Right ventricle myocardium superior (tissue), 1 donor: Measurements from ENCODE around the gene BTNL2. TPM values are rescaled to one million over a fixed set of nuclear protein-coding genes. Genes with fewer than 3 reads are reported as not detected.
"Not testable (repeated sequence)": the region's sequence is repeated elsewhere in the genome, so short reads cannot be mapped to it uniquely, and the experiment has no call there.

Experiments
- ATAC-seq: fragments of 200-7000 bp; cut with Tn5 transposase; one replicate; pipeline ENCODE4 v1.9.1; 2020; ENCODE audit warnings: mild to moderate bottlenecking; ENCODE audit not compliant: poor library complexity
- DNase-seq: peaks from one replicate; pipeline ENCODE4 v3.0.0-alpha.2; 2020
- intact Hi-C: fragments of 100-400 bp; cut with DNase I; formaldehyde crosslinking; loops from one replicate; pipeline ENCODE4 v1.11.2; 2022
- long read RNA-seq: library from polyadenylated mRNA; unstranded; transcript quantifications from one replicate; pipeline ENCODE4 v2.0.0, GENCODE V29; 2021
- total RNA-seq: library from RNA; stranded (reverse); fragmentation: NEBNext Ultra II Directional; extraction: Animal tissue kit (Norgen Biotek cat#: 25700); gene quantifications from one replicate; pipeline ENCODE4 v1.2.1, GENCODE V29; 2021
- donor health status: DM: no; HTN: yes; CAD: no; lungs with severe emphysema.

BTNL2 gene, protein sequence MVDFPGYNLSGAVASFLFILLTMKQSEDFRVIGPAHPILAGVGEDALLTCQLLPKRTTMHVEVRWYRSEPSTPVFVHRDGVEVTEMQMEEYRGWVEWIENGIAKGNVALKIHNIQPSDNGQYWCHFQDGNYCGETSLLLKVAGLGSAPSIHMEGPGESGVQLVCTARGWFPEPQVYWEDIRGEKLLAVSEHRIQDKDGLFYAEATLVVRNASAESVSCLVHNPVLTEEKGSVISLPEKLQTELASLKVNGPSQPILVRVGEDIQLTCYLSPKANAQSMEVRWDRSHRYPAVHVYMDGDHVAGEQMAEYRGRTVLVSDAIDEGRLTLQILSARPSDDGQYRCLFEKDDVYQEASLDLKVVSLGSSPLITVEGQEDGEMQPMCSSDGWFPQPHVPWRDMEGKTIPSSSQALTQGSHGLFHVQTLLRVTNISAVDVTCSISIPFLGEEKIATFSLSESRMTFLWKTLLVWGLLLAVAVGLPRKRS
- total RNA-seq: not detected
- long read RNA-seq: 0 reads

DNA sequence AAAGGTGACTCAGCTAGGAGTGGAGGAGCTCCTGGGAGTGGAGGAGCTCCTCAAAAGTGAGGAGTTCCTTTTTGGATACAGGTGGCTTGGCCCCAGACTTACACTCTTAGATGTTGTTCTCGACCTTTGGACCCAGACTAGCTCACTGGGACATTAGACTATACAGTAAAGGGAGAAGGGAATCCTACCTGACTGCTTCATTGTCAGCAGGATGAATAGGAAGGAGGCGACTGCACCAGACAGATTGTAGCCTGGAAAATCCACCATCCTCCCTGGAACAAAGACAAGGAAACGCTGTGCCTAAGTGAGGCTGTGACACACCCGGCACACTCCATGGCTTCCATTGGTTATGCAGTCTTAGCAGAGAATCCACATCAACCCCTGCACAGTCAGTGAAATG is at the start of gene BTNL2:
Gene BTNL2, minus strand, starts transcription at position 325 of the 400 bp plus-strand sequence. Its CDS starts 58 bp downstream, at position 267.
- ATAC-seq: no peak
- intact Hi-C loops: loop anchor here (10.0 kb wide), 1 partner anchor 162 kb away; no protein-coding TSS in a partner anchor
- DNase-seq: no peak

GRCh38 chr6:32449088-32449736 is 42.2 kb upstream of the BTNL2 start:
- DNase-seq: no peak
- intact Hi-C loops: no loop called here
- no peak for ATAC-seq

DNA sequence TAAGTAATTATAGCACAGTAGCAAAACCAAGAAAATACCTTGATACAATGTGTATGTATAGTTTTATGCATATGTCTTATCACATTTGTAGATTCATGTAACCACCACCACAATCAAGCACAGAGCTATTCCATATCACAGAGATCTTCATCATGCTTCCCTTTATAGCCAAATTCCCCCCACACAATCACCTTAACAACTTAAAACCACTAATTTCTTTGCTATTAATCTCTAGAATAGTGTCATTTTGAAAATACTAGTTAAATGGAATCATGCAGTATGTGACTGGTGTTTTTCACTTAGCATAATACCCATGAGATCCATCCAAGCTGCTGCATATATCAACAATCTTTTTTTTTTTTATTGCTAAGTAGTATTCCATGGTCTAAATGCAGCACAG is 41.0 kb upstream of the BTNL2 start:
- DNase-seq (no peak), ATAC-seq (no peak)
- intact Hi-C loops: no loop called here

DNA sequence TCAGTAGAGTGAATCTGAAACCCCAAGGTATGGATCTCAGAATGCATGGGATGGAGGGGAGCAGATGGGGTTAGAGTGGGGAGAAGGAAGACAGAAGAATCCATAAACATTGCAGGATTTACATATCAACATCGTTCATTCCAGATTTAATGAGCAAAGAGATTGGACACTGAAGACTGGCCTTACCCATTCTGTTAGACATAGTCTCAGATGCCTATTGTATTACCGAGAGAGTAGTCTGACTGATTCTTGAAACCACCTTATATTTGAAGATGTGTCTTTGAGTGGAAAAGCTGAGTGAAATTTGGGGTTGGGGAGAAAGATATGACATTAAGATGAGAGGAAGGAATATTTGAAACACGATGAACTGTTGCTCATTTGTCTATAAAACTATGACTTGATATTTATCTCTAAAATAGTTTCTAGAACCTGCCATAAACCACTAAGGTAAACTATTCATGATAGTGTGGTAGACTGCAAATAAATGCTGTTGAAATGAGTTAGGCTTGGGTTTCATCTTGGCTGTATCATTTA is 38.4 kb upstream of the BTNL2 start:
- DNase-seq: no peak
- intact Hi-C loops: no loop called here
- no peak for ATAC-seq

DNA sequence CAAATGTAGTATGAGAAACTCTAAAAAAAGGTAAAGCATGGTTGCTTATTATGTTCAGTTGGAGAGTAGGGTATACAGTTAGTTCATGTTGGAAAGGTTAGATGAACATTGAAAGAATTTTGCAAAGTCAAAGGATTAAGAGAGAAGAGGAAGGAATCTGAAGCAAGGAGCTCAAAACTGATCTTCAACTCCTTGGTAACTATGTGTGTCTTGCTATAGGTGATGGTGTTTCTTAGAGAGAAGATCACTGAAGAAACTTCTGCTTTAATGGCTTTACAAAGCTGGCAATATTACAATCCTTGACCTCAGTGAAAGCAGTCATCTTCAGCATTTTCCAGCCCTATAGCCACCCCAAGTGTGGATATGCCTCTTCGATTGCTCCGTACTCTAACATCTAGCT is 37.5 kb upstream of the BTNL2 start:
- intact Hi-C loops: no loop called here
- no peak for ATAC-seq

GRCh38 chr6:32442977-32443552 is 36.1 kb upstream of the BTNL2 start:
- intact Hi-C loops: no loop called here
- DNase-seq: no peak

More for the DNA sequence above, 37.5 kb upstream of the BTNL2 start:
- DNase-seq: no peak

GRCh38 chr6:32442243-32442667 is 35.3 kb upstream of the BTNL2 start:
- intact Hi-C loops: no loop called here
- DNase-seq (no peak), ATAC-seq (no peak)

More at GRCh38 chr6:32442977-32443552, 36.1 kb upstream of the BTNL2 start:
- ATAC-seq: no peak

- intact Hi-C loops: no loop called here
- DNase-seq: no peak
- ATAC-seq: peak; percentile 82
These were observed 32.7 kb upstream of the BTNL2 start, which contains the start of gene HLA-DRA for GRCh38 chr6:32439602-32440214. HLA-DRA (plus strand) TSS chr6:32439887; CDS start chr6:32439951, 64 bp downstream.

- DNase-seq: no peak
- intact Hi-C loops: no loop called here
- ATAC-seq: no peak
These were observed 32.2 kb upstream of the BTNL2 start for GRCh38 chr6:32439139-32439538.

DNA sequence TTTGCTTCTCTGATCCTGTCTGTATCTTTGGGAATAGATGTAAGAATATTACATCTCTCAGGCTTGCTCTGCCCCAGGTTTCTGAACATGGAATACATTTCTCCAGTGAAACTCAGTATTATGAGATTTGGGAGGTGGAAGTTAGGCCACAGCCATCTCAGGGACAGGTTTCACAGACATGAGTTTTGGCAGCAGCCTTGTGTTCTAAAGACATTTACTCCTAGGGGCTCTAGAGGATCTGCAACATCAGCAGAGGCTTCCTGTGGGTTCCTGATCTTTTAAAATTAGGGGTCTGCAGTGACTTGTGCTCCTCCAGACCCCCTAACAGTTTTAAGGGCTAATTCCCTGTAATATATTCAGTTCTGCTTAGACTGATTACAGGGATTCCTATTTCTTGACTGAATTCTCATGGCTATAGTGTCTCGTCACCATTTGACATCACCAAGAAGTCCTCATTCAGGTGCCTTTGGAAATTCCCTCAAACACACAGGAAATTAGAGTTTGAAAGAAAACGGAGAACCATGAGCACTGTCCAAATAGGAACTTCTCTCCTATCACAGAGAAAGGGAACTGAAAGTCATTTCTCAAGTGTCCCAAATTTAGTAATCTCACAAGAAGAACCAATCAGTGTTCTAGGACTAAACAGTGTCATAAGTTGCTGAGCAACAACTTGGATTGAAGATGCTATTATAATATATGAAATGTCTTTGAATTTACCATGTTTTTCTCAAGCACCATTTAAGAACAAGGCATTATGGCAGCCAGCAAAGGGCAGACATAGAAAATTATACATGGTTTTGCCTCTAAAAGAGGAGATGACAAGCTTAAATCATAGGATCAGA is 30.2 kb upstream of the BTNL2 start:
- peak; percentile 53 for ATAC-seq
- DNase-seq: no peak
- intact Hi-C loops: no loop called here

DNA sequence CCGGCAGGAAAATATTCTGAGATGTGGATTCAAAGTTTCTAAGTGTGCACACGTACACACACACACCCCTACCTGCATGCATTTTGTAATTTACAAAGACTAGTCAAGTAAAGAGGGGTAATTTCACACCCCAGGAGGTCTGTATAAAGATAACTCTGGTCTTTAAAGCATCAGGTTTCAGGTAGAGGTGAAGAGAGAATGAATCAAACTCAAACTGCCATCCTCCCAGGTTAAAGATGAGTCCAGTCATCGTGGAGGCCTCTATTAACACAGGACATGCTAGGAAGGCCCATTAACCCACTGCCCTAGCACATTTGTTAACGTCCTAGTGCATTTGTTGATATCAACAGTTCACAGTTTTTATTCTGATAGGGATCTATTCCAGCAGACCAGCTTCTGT is 29.2 kb upstream of the BTNL2 start:
- DNase-seq (no peak), ATAC-seq (no peak)
- intact Hi-C loops: no loop called here

DNA sequence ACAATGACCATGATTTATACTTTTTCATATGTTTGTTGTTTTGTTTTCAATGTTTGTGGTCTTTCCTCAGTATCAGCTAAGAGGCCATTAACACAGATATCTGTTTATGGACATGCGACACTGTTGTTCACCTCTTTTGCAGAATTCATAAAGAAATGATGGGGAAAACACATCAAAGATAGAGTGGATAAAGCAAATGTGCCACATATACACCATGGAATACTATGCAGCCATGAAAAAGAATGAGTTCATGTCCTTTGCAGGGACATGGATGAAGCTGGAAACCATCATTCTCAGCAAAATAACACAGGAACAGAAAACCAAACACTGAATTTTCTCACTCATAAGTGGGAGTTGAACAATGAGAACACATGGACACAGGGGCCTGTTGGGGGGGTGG is 27.0 kb upstream of the BTNL2 start:
- intact Hi-C loops, DNase-seq, ATAC-seq: not testable (repeated sequence)

DNA sequence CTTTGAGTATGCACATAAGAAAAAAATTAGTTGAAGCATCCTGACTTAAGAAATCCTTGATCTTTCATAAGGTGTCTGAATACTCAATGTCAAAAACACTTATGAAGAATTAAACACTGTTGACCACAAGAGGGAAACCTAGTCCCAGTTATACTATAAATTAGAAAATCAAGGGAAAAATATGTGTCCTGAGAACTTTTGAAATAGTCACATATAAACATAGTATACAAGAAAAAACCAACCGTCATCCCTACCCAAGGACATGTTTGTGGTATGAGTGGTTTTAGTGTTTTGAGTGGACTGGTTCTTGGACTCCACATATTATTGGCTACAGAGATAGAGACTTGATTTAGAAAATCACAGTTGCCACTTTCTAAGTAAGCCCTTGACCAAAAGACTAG is 25.1 kb upstream of the BTNL2 start:
- ATAC-seq: no peak
- intact Hi-C loops: no loop called here
- DNase-seq: no peak

GRCh38 chr6:32431142-32431541 is 24.2 kb upstream of the BTNL2 start:
- DNase-seq (no peak), ATAC-seq (no peak)
- intact Hi-C loops: loop anchor here (2.0 kb wide), 1 partner anchor 276 kb away; no protein-coding TSS in a partner anchor

DNA sequence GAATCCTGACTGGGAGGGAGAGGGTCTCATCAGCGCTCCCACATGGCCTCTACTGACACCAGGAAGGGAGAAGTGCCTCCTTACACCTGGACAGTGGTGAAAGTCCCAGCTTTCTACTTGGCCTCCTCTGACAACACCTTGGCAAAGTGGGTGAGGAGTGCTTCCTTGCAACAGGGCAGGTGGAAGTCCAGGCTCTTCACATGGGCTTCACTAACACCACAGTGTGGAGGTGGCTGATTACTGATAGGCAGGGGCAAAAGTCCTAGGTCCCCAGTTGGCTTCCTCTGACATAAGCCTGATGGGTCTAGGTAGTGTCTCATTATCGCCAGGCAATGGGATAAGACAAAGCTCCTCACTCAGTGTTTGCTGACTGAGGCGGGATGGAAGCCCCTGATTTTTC is 23.2 kb upstream of the BTNL2 start:
- ATAC-seq (no peak), DNase-seq (no peak)
- intact Hi-C loops: loop anchor here (2.0 kb wide), 1 partner anchor 277 kb away; no protein-coding TSS in a partner anchor

GRCh38 chr6:32427934-32428474 is 21.0 kb upstream of the BTNL2 start:
- intact Hi-C loops: no loop called here
- no peak for DNase-seq
- ATAC-seq: no peak

DNA sequence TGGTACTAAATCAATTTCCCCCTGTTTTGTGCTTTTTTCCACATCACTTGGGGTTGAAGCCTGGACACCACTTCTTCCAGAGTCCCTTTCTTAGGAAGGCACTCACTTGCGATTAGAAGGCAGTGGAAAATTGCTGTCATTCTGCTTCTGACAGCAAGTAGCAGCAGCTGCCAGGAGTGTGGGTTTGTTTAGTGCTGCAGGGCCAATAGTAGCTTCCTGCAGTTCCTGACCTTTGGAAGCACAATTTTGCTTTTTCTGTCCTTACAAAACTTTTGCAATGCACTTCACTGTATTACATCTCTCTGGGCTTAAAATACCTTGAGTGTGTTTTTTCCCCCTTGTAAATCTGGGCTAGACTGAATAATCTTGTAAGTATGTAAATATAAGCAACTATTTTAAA is 20.2 kb upstream of the BTNL2 start:
- DNase-seq (no peak), ATAC-seq (no peak)
- intact Hi-C loops: no loop called here

DNA sequence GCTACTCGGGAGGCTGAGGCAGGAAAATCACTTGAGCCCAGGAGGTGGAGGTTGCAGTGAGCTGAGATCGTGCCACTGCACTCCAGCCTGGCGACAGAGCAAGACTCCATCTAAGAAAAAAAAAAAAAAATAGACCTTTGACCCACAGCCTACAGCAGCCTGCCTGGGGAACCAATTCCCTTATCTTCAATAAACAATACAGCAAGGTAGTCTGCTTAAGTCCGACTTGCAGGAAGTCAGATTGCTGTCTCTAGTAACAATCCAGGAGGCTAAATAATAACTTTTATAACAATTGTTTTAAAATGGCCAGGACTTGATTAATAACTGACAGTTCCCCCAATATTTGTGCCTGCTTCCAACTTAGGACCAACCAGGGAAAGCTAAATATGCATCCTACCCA is 19.4 kb upstream of the BTNL2 start:
- intact Hi-C loops: no loop called here
- no peak for DNase-seq
- no peak for ATAC-seq
